HG02798 (cell line): ENCODE results near the gene A2ML1.
"Not testable (repeated sequence)": the region's sequence is repeated elsewhere in the genome, so short reads cannot be mapped to it uniquely, and the experiment has no call there.

ENCODE experiments used
- ATAC-seq: cut with Tn5 transposase; IDR thresholded peaks from one replicate; pipeline ENCODE4 v1.9.1; 2021; ENCODE audit warnings: mild to moderate bottlenecking; ENCODE audit not compliant: unreplicated experiment, poor library complexity

A2ML1 gene

GRCh38 chr12:8903646-8904045 lies 81.2 kb downstream of the A2ML1 start:
- ATAC-seq, result no peak

GRCh38 chr12:8904665-8905064 lies 82.2 kb downstream of the A2ML1 start:
- no peak for ATAC-seq

- ATAC-seq, result no peak
Measured at GRCh38 chr12:8905546-8905945, 83.1 kb downstream of the A2ML1 start.

- ATAC-seq, result no peak
Measured at GRCh38 chr12:8906266-8907180, 84.1 kb downstream of the A2ML1 start.

- no peak for ATAC-seq
Measured at GRCh38 chr12:8907513-8907912, 85.1 kb downstream of the A2ML1 start.

- ATAC-seq, result no peak
Measured at GRCh38 chr12:8909752-8910151, 87.3 kb downstream of the A2ML1 start.

- no peak for ATAC-seq
Measured at GRCh38 chr12:8911606-8912268, 89.3 kb downstream of the A2ML1 start.

GRCh38 chr12:8912914-8913313 lies 90.5 kb downstream of the A2ML1 start:
- ATAC-seq, result no peak

GRCh38 chr12:8913702-8914032 lies 91.2 kb downstream of the A2ML1 start:
- ATAC-seq, result no peak

- ATAC-seq, result peak; percentile 73
Measured at GRCh38 chr12:8914033-8914715, 91.8 kb downstream of the A2ML1 start, which contains the start of gene PHC1. TSS of gene PHC1 (plus strand) at chr12:8914509. CDS start at chr12:8917678, 3,169 bp downstream.

- peak; percentile 72 for ATAC-seq
Measured at GRCh38 chr12:8914716-8915526, 92.5 kb downstream of the A2ML1 start.

GRCh38 chr12:8916154-8916553 lies 93.7 kb downstream of the A2ML1 start:
- no peak for ATAC-seq

GRCh38 chr12:8917031-8917430 lies 94.6 kb downstream of the A2ML1 start:
- ATAC-seq, result no peak

- ATAC-seq, result no peak
Measured at GRCh38 chr12:8917751-8918150, 95.3 kb downstream of the A2ML1 start.

- not testable (repeated sequence) for ATAC-seq
Measured at GRCh38 chr12:8919643-8920042, 97.2 kb downstream of the A2ML1 start.

- no peak for ATAC-seq
Measured at GRCh38 chr12:8922544-8922943, 100.1 kb downstream of the A2ML1 start.
